HG02759 (cell line): ENCODE measurements around the gene CFHR2.

ENCODE experiments used
- ATAC-seq: cut with Tn5 transposase; IDR thresholded peaks from one replicate; pipeline ENCODE4 v1.9.1; 2021; ENCODE audit warnings: mild to moderate bottlenecking, moderate library complexity; ENCODE audit not compliant: unreplicated experiment

The CFHR2 gene

DNA sequence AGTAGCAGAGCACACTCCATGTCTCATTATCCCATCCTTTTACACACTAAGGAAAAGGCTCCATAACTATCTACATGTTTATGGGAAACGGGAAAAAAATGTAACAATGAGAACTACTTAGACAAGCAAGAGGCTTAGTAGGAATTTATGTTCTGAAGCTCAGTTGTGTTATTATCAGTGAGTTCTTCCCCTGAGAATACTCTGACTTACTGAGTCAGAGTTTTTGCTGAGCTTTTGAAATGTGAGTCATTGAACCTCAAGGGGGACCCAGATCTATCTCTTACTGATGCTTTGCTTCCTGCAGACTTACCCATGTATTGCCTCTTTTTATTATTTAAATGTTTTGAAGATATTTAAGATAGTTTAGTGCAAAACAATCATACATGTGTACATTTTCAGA is 53.9 kb downstream of the CFHR2 start:
- ATAC-seq: no peak

DNA sequence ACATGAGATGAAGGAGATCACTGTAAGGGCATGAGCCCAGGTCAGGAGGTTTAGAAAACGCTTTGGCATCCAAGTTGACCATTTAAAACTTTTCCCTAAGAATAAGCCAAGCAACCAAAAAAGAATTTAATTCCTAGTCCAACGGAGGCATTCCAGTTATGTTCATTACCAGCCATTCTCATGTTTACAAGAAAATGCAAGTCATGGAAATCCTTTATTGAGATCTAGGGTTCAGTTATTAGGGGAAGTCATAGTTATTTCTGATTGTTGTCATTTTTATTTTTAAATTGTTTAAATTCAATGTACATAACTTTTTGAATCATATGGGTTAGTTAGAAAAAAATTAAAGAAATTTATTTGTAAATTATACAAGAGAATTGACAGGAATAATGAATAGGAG is 58.3 kb downstream of the CFHR2 start:
- ATAC-seq: no peak

DNA sequence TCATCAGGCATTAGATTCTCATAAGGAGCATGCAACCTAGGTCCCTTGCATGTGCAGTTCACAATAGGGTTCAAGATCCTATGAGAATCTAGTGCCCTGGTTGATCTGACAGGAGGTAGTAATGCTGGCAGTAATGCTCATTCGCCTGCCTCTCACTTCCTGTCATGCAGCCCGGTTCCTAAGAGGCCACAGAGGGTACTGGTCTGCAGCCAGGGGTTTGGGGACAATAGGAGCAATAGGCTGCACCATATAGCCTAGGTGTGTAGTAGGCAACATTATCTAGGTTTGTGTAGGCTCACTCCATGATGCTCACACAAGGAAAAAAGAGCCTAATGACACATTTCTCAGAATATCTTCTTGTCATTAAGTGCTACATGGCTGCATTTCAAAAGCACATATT is 59.6 kb downstream of the CFHR2 start:
- ATAC-seq: no peak

DNA sequence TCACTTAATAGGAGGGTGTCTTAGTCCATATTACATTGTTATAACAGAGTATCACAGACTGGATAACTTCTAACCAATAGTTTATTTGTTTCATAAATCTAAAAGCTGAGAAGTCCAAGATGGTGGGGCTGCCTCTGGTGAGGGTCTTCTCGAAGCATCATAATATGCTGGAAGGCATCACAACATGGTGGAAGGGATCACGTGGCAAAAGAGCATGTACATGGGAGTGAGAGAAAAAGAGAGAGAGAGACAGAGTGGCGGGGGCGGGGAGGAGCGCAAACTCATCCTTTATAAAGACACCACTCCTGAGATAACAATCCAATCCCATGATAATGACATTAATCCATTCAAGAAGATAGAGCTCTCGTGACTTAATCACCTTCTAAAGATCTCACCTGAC is 65.3 kb downstream of the CFHR2 start:
- no peak for ATAC-seq
